Panc1 (cell line): ENCODE measurements around the gene BICD1. TPM values are rescaled to one million over a fixed set of nuclear protein-coding genes. Genes with fewer than 3 reads are reported as not detected.

ENCODE experiments used
- ATAC-seq: fragments of 200-7000 bp; cut with Tn5 transposase; 2 replicates; pipeline ENCODE4 v1.9.1; 2020; ENCODE audit warnings: mild to moderate bottlenecking, moderate library complexity
- BruUV-seq: library from RNA; stranded (reverse); fragments of 400-500 nt; replicated peaks from 2 replicates; lab custom pipeline; 2021; lab: Mats Ljungman, UMichigan
- CTCF ChIA-PET: fragments of 300-600 bp; sonication (Branson Sonifier 250); formaldehyde crosslinking; loops from one replicate; lab custom pipeline; 2022; ENCODE audit warnings: antibody characterized with exemption; lab: Charles Lee
- POLR2A ChIA-PET: fragments of 300-600 bp; sonication (Branson Sonifier 250); formaldehyde crosslinking; loops from one replicate; lab custom pipeline; 2022; ENCODE audit warnings: antibody characterized with exemption; lab: Charles Lee
- DNase-seq: peaks from one replicate; pipeline ENCODE4 v3.0.0-alpha.2; 2010; ENCODE audit warnings: low read depth, low spot score
- H3K27ac ChIP-seq: 2 replicates; pipeline ENCODE4 v1.5.1; 2011; ENCODE audit warnings: mild to moderate bottlenecking, low read length, inconsistent platforms
- H3K27me3 ChIP-seq: fragments of 200-500 bp; sonication (Bioruptor generic); 2 replicates; pipeline ENCODE4 v1.6.0; 2014; ENCODE audit warnings: low read length, inconsistent platforms; ENCODE audit not compliant: control insufficient read depth, insufficient read depth
- H3K36me3 ChIP-seq: fragments of 200-500 bp; sonication (Bioruptor generic); 2 replicates; pipeline ENCODE4 v1.5.1; 2014; ENCODE audit warnings: inconsistent platforms, mild to moderate bottlenecking, low read length, moderate library complexity; ENCODE audit not compliant: control insufficient read depth, insufficient read depth
- H3K4me1 ChIP-seq: 2 replicates; pipeline ENCODE4 v1.5.1; 2011; ENCODE audit warnings: inconsistent platforms, mild to moderate bottlenecking, low read length, moderate library complexity; ENCODE audit not compliant: control insufficient read depth, insufficient read depth
- H3K4me3 ChIP-seq, 2 experiments: 2 replicates each; pipeline ENCODE4 v1.5.1; 2011 to 2012; ENCODE audit warnings: low read depth in 2 of 2, low read length in 2 of 2, mild to moderate bottlenecking in 2 of 2, inconsistent platforms in 1 of 2, moderate library complexity in 1 of 2
- H3K9me3 ChIP-seq: fragments of 200-500 bp; sonication (Bioruptor generic); 2 replicates; pipeline ENCODE4 v1.5.1; 2014; ENCODE audit warnings: low read depth, mild to moderate bottlenecking, inconsistent platforms, low read length, moderate library complexity; ENCODE audit not compliant: control insufficient read depth, insufficient read depth
- CTCF ChIP-seq: fragments of 450-650 bp; IDR thresholded peaks from 2 replicates; pipeline ENCODE4 v1.5.1; 2017; ENCODE audit warnings: mild to moderate bottlenecking
- POLR2AphosphoS5 ChIP-seq: IDR thresholded peaks from 2 replicates; pipeline ENCODE4 v1.6.1; 2012; ENCODE audit warnings: mild to moderate bottlenecking, low read depth, low read length, moderate library complexity
- REST ChIP-seq, 2 experiments: IDR thresholded peaks; 2 replicates each; pipeline ENCODE4 v1.6.1; 2011 to 2012; ENCODE audit warnings: low read depth in 2 of 2, control low read depth in 1 of 2, low read length in 1 of 2, mild to moderate bottlenecking in 1 of 2, moderate library complexity in 1 of 2; ENCODE audit not compliant: insufficient read depth in 1 of 2
- SIN3A ChIP-seq: IDR thresholded peaks from 2 replicates; pipeline ENCODE4 v1.6.1; 2012; ENCODE audit warnings: low read depth, mild to moderate bottlenecking, low read length, moderate library complexity, borderline replicate concordance; ENCODE audit not compliant: insufficient read depth
- TCF7L2 ChIP-seq: IDR thresholded peaks from 2 replicates; pipeline ENCODE4 v1.6.1; 2011; ENCODE audit warnings: mild to moderate bottlenecking, low read depth, low read length, inconsistent platforms
- in situ Hi-C: cut with HindIII; loops from 2 replicates; pipeline ENCODE4 v1.10.0; 2016; ENCODE audit warnings: low sequenced_read_pairs, low pct_unique_long_range_greater_than_20kb
- intact Hi-C: fragments of 100-400 bp; cut with micrococcal nuclease; formaldehyde crosslinking; loops from one replicate; pipeline ENCODE4 v1.10.0; 2022; ENCODE audit not compliant: unreplicated experiment
- total RNA-seq: library from RNA; stranded (reverse); gene quantifications from one replicate; pipeline ENCODE4 v1.2.1, GENCODE V29; 2021; ENCODE audit not compliant: unreplicated experiment

BICD1 gene
- total RNA-seq, 1 experiment from 2014 or later: 40.0 TPM

- TF ChIP-seq SIN3A: no peak
- TF ChIP-seq CTCF: no peak
- no peak for TF ChIP-seq TCF7L2
- no peak for TF ChIP-seq POLR2AphosphoS5
- TF ChIP-seq REST (IDR thresholded peaks at IDR 0.05; ENCODE audit: insufficient read depth in 1 of 2, low read depth in 2 of 2, low read length in 1 of 2): no peak
- no peaks in the 10 kb centered on the region for H3K36me3 ChIP-seq
- peak overlapping the region; percentile 89 for H3K27ac ChIP-seq
- DNase-seq: no peak
- ChIA-PET POLR2A (no interaction called here), CTCF (no interaction called here)
- no peak for ATAC-seq
- H3K4me3 ChIP-seq: no peak overlapping the region
- H3K27me3 ChIP-seq: no peaks in the 10 kb centered on the region
- H3K9me3 ChIP-seq: no peaks in the 10 kb centered on the region
- intact Hi-C loops: no loop called here
- peaks cover 44% of the 10 kb centered on the region for H3K4me1 ChIP-seq
- in situ Hi-C loops: no loop called here
- BruUV-seq: no TSS peak
Measured at GRCh38 chr12:32116897-32117296, 10.2 kb downstream of the BICD1 start.

- no TSS peak for BruUV-seq
- TF ChIP-seq CTCF (no peak), TCF7L2 (no peak), REST (IDR thresholded peaks at IDR 0.05; ENCODE audit: insufficient read depth in 1 of 2, low read depth in 2 of 2, low read length in 1 of 2) (no peak), SIN3A (no peak), POLR2AphosphoS5 (no peak)
- H3K36me3 ChIP-seq: no peaks in the 10 kb centered on the region
- in situ Hi-C loops: no loop called here
- ATAC-seq: no peak
- POLR2A ChIA-PET: no interaction called here
- H3K4me3 ChIP-seq: no peak overlapping the region
- intact Hi-C loops: no loop called here
- H3K9me3 ChIP-seq: no peaks in the 10 kb centered on the region
- peaks cover 44% of the 10 kb centered on the region for H3K4me1 ChIP-seq
- peak overlapping the region; percentile 89 for H3K27ac ChIP-seq
- H3K27me3 ChIP-seq: no peaks in the 10 kb centered on the region
- CTCF ChIA-PET: no interaction called here
- no peak for DNase-seq
Measured at GRCh38 chr12:32117316-32117715, 10.7 kb downstream of the BICD1 start.
